Subcutaneous adipose tissue (tissue), 4 donors: ENCODE results near the gene ZBTB7C. TPM values are rescaled to one million over a fixed set of nuclear protein-coding genes. Genes with fewer than 3 reads are reported as not detected.

Experiments
- total RNA-seq, 4 donors: library from RNA; depleted of rRNA; stranded (reverse); fragments of >200 nt; gene quantifications; one replicate each; pipeline ENCODE4 v1.1.0, GENCODE V29; 2016
- TF ChIP-seq, protein P1 (sequence below): fragments of 450-650 bp; IDR thresholded peaks from one replicate; pipeline ENCODE4 v1.5.1; 2016; ENCODE audit warnings: low read depth, mild to moderate bottlenecking, control low read depth, antibody characterized with exemption, moderate library complexity

Gene ZBTB7C
- total RNA-seq, 4 donors from 2014 or later = 1.0 to 5.5 (median 4.4) TPM

DNA sequence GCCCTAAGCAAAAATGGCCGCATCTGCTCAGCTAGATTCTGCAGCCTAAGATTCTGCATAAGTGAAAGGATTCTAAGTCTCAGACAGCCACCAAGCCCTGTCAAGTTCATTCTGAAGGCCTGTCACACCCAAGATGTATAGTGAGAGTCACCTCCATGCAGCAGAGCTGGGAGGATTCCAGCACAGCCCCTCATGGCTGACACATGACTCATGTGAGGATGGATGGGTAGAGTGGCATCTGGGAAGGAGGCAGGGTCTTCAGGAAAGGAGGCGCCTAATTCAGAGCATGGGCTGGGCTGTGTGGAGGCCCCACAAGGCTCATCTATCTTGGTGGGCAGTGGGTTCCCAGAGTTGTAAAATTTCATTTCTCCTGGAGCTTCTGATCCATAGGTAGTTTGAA lies 41.5 kb upstream of the ZBTB7C start:
- TF ChIP-seq, protein P1, sequence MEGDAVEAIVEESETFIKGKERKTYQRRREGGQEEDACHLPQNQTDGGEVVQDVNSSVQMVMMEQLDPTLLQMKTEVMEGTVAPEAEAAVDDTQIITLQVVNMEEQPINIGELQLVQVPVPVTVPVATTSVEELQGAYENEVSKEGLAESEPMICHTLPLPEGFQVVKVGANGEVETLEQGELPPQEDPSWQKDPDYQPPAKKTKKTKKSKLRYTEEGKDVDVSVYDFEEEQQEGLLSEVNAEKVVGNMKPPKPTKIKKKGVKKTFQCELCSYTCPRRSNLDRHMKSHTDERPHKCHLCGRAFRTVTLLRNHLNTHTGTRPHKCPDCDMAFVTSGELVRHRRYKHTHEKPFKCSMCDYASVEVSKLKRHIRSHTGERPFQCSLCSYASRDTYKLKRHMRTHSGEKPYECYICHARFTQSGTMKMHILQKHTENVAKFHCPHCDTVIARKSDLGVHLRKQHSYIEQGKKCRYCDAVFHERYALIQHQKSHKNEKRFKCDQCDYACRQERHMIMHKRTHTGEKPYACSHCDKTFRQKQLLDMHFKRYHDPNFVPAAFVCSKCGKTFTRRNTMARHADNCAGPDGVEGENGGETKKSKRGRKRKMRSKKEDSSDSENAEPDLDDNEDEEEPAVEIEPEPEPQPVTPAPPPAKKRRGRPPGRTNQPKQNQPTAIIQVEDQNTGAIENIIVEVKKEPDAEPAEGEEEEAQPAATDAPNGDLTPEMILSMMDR = no peak

DNA sequence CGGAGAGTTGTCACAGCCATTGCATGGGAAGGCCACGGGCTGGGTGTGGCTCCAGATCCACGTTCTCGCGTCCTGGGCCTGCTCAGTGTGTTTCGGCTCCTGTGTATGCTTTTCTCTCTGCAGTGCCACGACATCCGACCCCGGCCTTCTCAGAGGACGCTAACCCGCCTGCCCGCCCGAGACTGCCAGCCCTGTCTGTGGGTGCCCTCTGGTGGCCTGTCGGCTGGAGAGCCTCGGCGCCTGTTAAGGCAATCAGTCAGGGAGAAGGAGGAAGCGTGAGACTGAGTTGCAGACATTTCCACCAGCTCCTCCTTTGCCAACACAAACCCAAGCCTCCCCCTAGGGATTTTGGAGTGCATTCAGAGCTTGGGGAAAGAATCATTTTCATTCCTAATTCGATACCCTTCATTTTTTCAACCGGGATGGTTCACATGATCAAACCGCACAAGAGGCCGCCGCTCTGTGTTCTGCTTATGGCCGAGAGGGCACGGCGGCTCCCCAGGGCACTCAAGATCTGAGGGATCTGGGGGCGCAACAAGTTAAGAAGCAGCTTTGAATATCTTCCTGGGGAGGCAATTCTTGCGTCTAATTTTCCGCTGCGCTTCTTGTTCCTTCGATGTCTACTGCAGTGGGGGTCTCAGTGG lies 37.5 kb upstream of the ZBTB7C start:
- TF ChIP-seq, protein P1 = no peak

DNA sequence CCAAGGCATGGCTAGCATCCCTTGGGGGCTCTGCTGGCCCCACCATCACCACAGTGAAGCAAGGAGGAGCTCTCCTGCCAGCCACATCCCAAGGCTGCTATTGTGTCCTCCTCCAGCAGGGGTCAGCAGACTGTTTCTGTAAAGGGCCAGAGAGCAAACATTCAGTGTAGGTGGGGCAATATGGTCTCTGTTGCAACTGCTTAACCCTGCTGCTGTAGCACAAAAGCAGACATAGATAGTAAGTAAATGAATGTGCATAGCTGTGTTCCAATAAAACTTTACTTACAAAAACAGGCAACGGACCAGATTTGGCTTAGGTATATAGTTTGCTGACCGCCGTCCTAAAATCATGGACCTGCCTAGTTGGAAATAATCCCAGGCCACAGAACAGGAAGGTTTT lies 36.4 kb upstream of the ZBTB7C start:
- TF ChIP-seq, protein P1 = no peak

DNA sequence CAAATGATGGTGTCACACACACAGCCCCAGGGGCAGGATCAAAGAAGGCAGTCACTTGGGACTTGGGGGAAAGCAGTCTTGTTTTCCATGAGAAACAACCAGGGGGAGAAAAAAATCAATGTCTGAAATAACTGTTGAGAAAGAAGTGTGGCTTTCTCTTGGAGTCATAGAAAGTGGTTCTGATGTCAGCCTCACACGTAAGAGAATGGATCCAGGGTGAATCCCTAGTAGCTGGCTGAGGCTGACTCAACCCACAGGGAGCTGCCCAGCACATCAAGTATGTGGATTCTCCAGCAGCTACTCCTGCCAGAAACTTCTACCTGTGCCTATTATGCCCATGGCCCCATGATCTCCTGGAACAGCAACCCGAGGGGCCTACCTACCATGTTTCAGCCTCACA lies 33.6 kb upstream of the ZBTB7C start:
- TF ChIP-seq, protein P1 = no peak

DNA sequence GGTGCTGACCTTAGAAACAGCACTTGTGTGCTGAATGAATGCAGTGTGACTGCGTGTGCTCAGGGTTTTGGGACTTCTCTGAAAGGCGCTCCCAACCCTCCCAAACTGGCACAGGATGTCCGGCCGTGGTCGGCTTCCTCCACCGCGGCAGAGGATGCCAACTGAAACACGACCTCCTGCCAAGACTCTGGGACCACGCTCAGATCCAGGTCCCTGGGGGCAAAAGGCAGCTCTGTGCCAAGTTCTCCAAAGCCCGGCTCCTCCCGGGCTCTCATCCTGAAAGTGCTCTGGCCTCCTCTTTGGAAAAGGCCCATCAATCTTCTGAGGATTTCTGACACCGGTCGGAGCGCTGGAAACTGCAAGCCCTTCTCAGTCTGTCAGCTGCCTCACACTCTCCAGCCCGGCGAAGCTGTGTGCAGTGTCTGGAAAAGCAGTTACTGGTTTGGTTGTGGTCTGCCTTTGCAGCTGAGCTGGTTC lies 32.3 kb upstream of the ZBTB7C start:
- TF ChIP-seq, protein P1 = no peak

DNA sequence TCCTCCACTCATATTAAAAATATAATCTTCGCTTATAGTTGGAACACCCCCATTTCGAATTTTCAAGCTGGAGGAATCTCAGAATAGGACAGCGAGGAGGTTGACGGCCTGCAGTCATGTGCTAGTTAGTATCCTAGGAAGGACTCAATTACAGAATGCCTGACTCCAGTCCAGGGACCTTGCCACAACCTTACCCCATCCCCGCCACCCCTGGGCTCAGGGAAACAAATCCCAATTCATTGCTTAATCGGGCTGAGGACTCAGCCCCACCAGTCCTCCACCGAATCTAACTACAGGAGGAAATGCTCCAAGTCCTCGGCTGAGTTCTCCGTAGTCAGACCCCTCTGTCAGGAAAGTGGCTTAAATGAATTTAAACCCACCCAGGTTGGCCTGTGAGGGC lies 31.7 kb upstream of the ZBTB7C start:
- TF ChIP-seq, protein P1 = no peak

DNA sequence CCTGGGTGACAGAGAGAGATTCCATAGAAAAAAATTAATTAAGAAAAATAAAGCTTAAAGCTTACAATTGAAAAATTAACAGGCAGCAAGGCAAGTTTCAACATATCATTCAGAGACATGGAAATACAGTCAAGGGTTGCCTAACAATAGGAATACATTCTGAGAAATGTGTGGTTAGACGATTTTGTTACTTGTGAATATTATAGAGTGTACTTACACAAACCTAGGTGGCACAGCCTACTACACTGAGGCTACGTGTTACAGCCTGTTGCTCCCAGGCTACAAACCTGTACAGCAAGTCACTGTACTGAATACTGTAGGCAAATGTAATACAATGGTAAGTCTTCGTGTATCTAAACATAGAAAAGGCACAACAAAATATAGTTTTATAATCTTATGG lies 27.7 kb upstream of the ZBTB7C start:
- TF ChIP-seq, protein P1 = no peak
